H9 (cell line): ENCODE results near the gene IGDCC3. TPM values are rescaled to one million over a fixed set of nuclear protein-coding genes. Genes with fewer than 3 reads are reported as not detected.

Source experiments
- DNase-seq: peaks from one replicate; pipeline ENCODE4 v3.0.0-alpha.2; 2017
- H2AFZ ChIP-seq: one replicate; pipeline ENCODE4 v1.6.1; 2013; ENCODE audit warnings: mild to moderate bottlenecking, low read length, control low read depth, moderate library complexity
- H2AK5ac ChIP-seq: 2 replicates; pipeline ENCODE4 v1.6.1; 2013; ENCODE audit warnings: low read length, control low read depth, mixed read lengths; ENCODE audit not compliant: insufficient read length
- H2BK120ac ChIP-seq: one replicate; pipeline ENCODE4 v1.6.1; 2013; ENCODE audit warnings: low read depth, mild to moderate bottlenecking, low read length, control low read depth, inconsistent platforms; ENCODE audit not compliant: poor library complexity, severe bottlenecking
- H2BK12ac ChIP-seq: 2 replicates; pipeline ENCODE4 v1.6.1; 2013; ENCODE audit warnings: low read length, control low read depth, mixed read lengths, low read depth; ENCODE audit not compliant: insufficient read length
- H2BK15ac ChIP-seq: 2 replicates; pipeline ENCODE4 v1.6.1; 2013; ENCODE audit warnings: low read depth, low read length, control low read depth
- H2BK20ac ChIP-seq: one replicate; pipeline ENCODE4 v1.6.1; 2013; ENCODE audit warnings: low read depth, mild to moderate bottlenecking, low read length, control low read depth, inconsistent platforms; ENCODE audit not compliant: poor library complexity, severe bottlenecking
- H2BK5ac ChIP-seq: 2 replicates; pipeline ENCODE4 v1.6.1; 2013; ENCODE audit warnings: low read length, control low read depth, mixed read lengths; ENCODE audit not compliant: insufficient read length
- H3K14ac ChIP-seq: 2 replicates; pipeline ENCODE4 v1.6.1; 2013; ENCODE audit warnings: low read length, control low read depth; ENCODE audit not compliant: insufficient read depth
- H3K18ac ChIP-seq: 2 replicates; pipeline ENCODE4 v1.6.1; 2013; ENCODE audit warnings: low read depth, mild to moderate bottlenecking, mixed read lengths, low read length, control low read depth; ENCODE audit not compliant: insufficient read length
- H3K23ac ChIP-seq: 2 replicates; pipeline ENCODE4 v1.6.1; 2013; ENCODE audit warnings: low read length, control low read depth, mixed read lengths, low read depth; ENCODE audit not compliant: insufficient read length
- H3K23me2 ChIP-seq: 2 replicates; pipeline ENCODE4 v1.6.1; 2013; ENCODE audit warnings: low read depth, mild to moderate bottlenecking, mixed read lengths, low read length, control low read depth; ENCODE audit not compliant: insufficient read length, poor library complexity, severe bottlenecking
- H3K27ac ChIP-seq: 2 replicates; pipeline ENCODE4 v1.5.1; 2013; ENCODE audit warnings: low read length, control low read depth, mixed read lengths, low read depth; ENCODE audit not compliant: insufficient read length
- H3K27me3 ChIP-seq: 2 replicates; pipeline ENCODE4 v1.6.1; 2013; ENCODE audit warnings: low read length, control low read depth, inconsistent platforms; ENCODE audit not compliant: insufficient read depth
- H3K4ac ChIP-seq: 2 replicates; pipeline ENCODE4 v1.6.1; 2013; ENCODE audit warnings: low read depth, mild to moderate bottlenecking, control low read depth, inconsistent platforms, low read length, moderate library complexity
- H3K4me1 ChIP-seq: 2 replicates; pipeline ENCODE4 v1.6.1; 2013; ENCODE audit warnings: low read length, control low read depth, inconsistent platforms; ENCODE audit not compliant: insufficient read depth
- H3K4me2 ChIP-seq: 2 replicates; pipeline ENCODE4 v1.6.1; 2013; ENCODE audit warnings: low read length, control low read depth, mixed read lengths; ENCODE audit not compliant: insufficient read length, insufficient read depth
- H3K56ac ChIP-seq: 2 replicates; pipeline ENCODE4 v1.6.1; 2013; ENCODE audit warnings: low read depth, mild to moderate bottlenecking, mixed read lengths, low read length, control low read depth; ENCODE audit not compliant: insufficient read length
- H3K79me1 ChIP-seq: 2 replicates; pipeline ENCODE4 v1.6.1; 2013; ENCODE audit warnings: low read depth, mild to moderate bottlenecking, moderate library complexity, low read length, control low read depth, inconsistent platforms; ENCODE audit not compliant: insufficient read depth, poor library complexity, severe bottlenecking
- H3K79me2 ChIP-seq: 2 replicates; pipeline ENCODE4 v1.6.1; 2013; ENCODE audit warnings: low read length, control low read depth, inconsistent platforms; ENCODE audit not compliant: insufficient read depth
- H3K9ac ChIP-seq: 2 replicates; pipeline ENCODE4 v1.6.1; 2013; ENCODE audit warnings: low read length, control low read depth, mixed read lengths; ENCODE audit not compliant: insufficient read length; ENCODE audit errors: extremely low read depth
- H3K9me3 ChIP-seq: one replicate; pipeline ENCODE4 v1.6.1; 2013; ENCODE audit warnings: low read depth, low read length, inconsistent platforms; ENCODE audit not compliant: control insufficient read depth
- H3T11ph ChIP-seq: one replicate; pipeline ENCODE4 v1.6.1; 2013; ENCODE audit warnings: mild to moderate bottlenecking, low read length, control low read depth, inconsistent platforms
- H4K20me1 ChIP-seq: one replicate; pipeline ENCODE4 v1.6.1; 2013; ENCODE audit not compliant: control insufficient read depth, insufficient read length, insufficient read depth
- H4K5ac ChIP-seq: 2 replicates; pipeline ENCODE4 v1.6.1; 2013; ENCODE audit warnings: low read depth, mild to moderate bottlenecking, mixed read lengths, low read length, control low read depth; ENCODE audit not compliant: insufficient read length
- H4K8ac ChIP-seq: replicated peaks from 2 replicates; pipeline ENCODE4 v1.6.1; 2013; ENCODE audit warnings: low read length, control low read depth, mixed read lengths, low read depth; ENCODE audit not compliant: insufficient read length
- H4K91ac ChIP-seq: 2 replicates; pipeline ENCODE4 v1.6.1; 2013; ENCODE audit warnings: low read depth, mild to moderate bottlenecking, moderate library complexity, mixed read lengths, low read length, control low read depth; ENCODE audit not compliant: insufficient read length
- H3K27ac Mint-ChIP-seq, 3 experiments: 2 replicates in 2 of 3; 3 replicates in 1 of 3; pipeline ENCODE4 v1.8.0; 2020 to 2021; ENCODE audit warnings: mixed read lengths in 3 of 3, mild to moderate bottlenecking in 1 of 3, moderate library complexity in 1 of 3
- H3K27me3 Mint-ChIP-seq: 2 replicates; pipeline ENCODE4 v1.8.0; 2021; ENCODE audit warnings: low read depth, mild to moderate bottlenecking, moderate library complexity, mixed read lengths
- H3K36me3 Mint-ChIP-seq, 3 experiments: 2 replicates in 2 of 3; 3 replicates in 1 of 3; pipeline ENCODE4 v1.8.0; 2020 to 2021; ENCODE audit warnings: low read depth in 3 of 3, mixed read lengths in 3 of 3; ENCODE audit not compliant: insufficient read depth in 1 of 3
- H3K4me1 Mint-ChIP-seq, 2 experiments: 2 replicates each; pipeline ENCODE4 v1.8.0; 2020; ENCODE audit warnings: mixed read lengths in 2 of 2
- H3K4me3 Mint-ChIP-seq, 2 experiments: 2 replicates in 1 of 2; 3 replicates in 1 of 2; pipeline ENCODE4 v1.8.0; 2020 to 2021; ENCODE audit warnings: mild to moderate bottlenecking in 2 of 2, mixed read lengths in 2 of 2, moderate library complexity in 1 of 2
- H3K9me3 Mint-ChIP-seq, 2 experiments: 2 replicates in 1 of 2; 3 replicates in 1 of 2; pipeline ENCODE4 v1.8.0; 2020; ENCODE audit warnings: mild to moderate bottlenecking in 2 of 2, mixed read lengths in 2 of 2, moderate library complexity in 1 of 2
- WGBS: extraction: QIAGEN DNeasy Blood & Tissue Kit; methylation state at CpG from one replicate; pipeline ENCODE4 v1.1.7; 2013; ENCODE audit warnings: missing lambda C conversion rate, low lambda C conversion rate, mixed read lengths; ENCODE audit not compliant: insufficient read length; ENCODE audit errors: extremely low coverage; 5-methylcytosine and 5-hydroxymethylcytosine counted together
- total RNA-seq: library from RNA; stranded (reverse); gene quantifications from 2 replicates; pipeline ENCODE4 v1.2.1, GENCODE V29; 2021
- TF ChIP-seq, protein P1 (sequence below): fragments of 200-600 bp; sonication (generic); conservative IDR thresholded peaks from 3 replicates; pipeline ENCODE4 v1.8.0; 2021; ENCODE audit warnings: antibody characterized with exemption, mild to moderate bottlenecking

IGDCC3 gene
- total RNA-seq, 1 experiment from 2014 or later = 18.9 TPM

DNA sequence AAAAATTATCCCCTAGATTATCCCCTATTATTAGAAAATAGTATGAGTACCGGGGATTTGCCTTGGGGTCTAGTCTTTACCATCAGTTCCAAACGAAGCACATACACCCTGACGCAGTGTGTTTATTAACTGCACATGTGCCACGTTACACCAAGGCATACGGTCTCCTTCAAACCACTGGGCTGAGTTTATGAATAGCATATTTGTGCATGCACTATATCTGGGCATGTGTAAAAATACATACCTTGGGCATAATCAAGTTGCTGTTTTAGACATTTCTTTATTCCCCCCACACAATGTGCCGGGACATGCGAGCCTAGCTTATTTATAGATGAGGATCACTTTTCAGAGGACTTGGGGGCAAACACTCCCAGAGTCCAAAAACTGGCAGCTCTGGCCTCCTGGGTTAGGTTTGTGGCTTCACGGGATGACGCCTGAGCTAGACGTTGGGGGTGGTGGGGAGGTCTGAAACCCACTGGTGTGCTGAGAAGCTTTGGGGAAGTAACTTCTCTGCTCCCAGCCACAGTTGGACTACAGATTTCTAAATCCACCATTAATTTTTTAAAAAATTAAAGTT, 28.7 kb upstream of the IGDCC3 start:
- H3K4me3 Mint-ChIP-seq = no peak overlapping the region
- Histone ChIP-seq H2BK20ac (no peak overlapping the region), H3K79me2 (no peaks in the 10 kb centered on the region; the same call in 1 of the 2 replicates), H2BK5ac (no peak overlapping the region), H3K4ac (no peak overlapping the region), H2BK12ac (no peak overlapping the region), H3K27ac (no peak overlapping the region), H4K20me1 (no peaks in the 10 kb centered on the region), H3K4me1 (peaks cover 8% of the 10 kb centered on the region; the same call in 1 of the 2 replicates), H2AK5ac (no peak overlapping the region), H3K23ac (no peak overlapping the region), H3K79me1 (no peaks in the 10 kb centered on the region), H2BK120ac (no peak overlapping the region), H3K9ac (no peak overlapping the region), H2AFZ (no peak overlapping the region), H4K8ac (no peak overlapping the region), H3K9me3 (no peaks in the 10 kb centered on the region), H2BK15ac (no peak overlapping the region), H3T11ph (no peak overlapping the region), H4K5ac (no peak overlapping the region), H3K4me2 (no peak overlapping the region), H3K27me3 (no peaks in the 10 kb centered on the region), H3K14ac (no peak overlapping the region), H4K91ac (no peak overlapping the region), H3K56ac (no peak overlapping the region), H3K18ac (no peak overlapping the region), H3K23me2 (no peaks in the 10 kb centered on the region)
- no CpG with 5 or more reads among the region's 10 CpGs for WGBS
- H3K36me3 Mint-ChIP-seq = peaks cover 7 to 21% (median 8%) of the 10 kb centered on the region in 3 experiments; a peak in 6 of 7 replicates
- TF ChIP-seq, protein P1, sequence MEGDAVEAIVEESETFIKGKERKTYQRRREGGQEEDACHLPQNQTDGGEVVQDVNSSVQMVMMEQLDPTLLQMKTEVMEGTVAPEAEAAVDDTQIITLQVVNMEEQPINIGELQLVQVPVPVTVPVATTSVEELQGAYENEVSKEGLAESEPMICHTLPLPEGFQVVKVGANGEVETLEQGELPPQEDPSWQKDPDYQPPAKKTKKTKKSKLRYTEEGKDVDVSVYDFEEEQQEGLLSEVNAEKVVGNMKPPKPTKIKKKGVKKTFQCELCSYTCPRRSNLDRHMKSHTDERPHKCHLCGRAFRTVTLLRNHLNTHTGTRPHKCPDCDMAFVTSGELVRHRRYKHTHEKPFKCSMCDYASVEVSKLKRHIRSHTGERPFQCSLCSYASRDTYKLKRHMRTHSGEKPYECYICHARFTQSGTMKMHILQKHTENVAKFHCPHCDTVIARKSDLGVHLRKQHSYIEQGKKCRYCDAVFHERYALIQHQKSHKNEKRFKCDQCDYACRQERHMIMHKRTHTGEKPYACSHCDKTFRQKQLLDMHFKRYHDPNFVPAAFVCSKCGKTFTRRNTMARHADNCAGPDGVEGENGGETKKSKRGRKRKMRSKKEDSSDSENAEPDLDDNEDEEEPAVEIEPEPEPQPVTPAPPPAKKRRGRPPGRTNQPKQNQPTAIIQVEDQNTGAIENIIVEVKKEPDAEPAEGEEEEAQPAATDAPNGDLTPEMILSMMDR = no peak
- no peaks in the 10 kb centered on the region; a peak in 2 of 5 replicates for H3K9me3 Mint-ChIP-seq
- peak overlapping the region in 1 of 3 experiments; percentile 49; a peak in 1 of 7 replicates for H3K27ac Mint-ChIP-seq
- peaks cover 3% of the 10 kb centered on the region for H3K27me3 Mint-ChIP-seq
- H3K4me1 Mint-ChIP-seq = peaks cover 40 to 47% of the 10 kb centered on the region in 2 experiments
- no peak for DNase-seq
